Parathyroid adenoma (tissue), 2 donors: ENCODE data around the gene ATRN.

Experiments used
- H2AFZ ChIP-seq: fragments of 300-600 bp; sonication (generic); one replicate; pipeline ENCODE4 v1.7.0; 2017; ENCODE audit warnings: antibody characterized with exemption, mild to moderate bottlenecking
- H3K27ac ChIP-seq: fragments of 300-600 bp; sonication (generic); one replicate; pipeline ENCODE4 v1.7.0; 2017
- H3K27me3 ChIP-seq: fragments of 300-600 bp; sonication (generic); one replicate; pipeline ENCODE4 v1.7.0; 2017; ENCODE audit warnings: low read length; ENCODE audit not compliant: control insufficient read depth, insufficient read depth
- H3K36me3 ChIP-seq: fragments of 300-600 bp; sonication (generic); one replicate; pipeline ENCODE4 v1.7.0; 2017; ENCODE audit warnings: low read length; ENCODE audit not compliant: control insufficient read depth, insufficient read depth
- H3K4me1 ChIP-seq: fragments of 300-600 bp; sonication (generic); one replicate; pipeline ENCODE4 v1.7.0; 2017; ENCODE audit warnings: control low read depth
- H3K4me2 ChIP-seq: fragments of 300-600 bp; sonication (generic); one replicate; pipeline ENCODE4 v1.7.0; 2017; ENCODE audit warnings: low read length
- H3K4me3 ChIP-seq: fragments of 300-600 bp; sonication (generic); one replicate; pipeline ENCODE4 v1.7.0; 2017; ENCODE audit warnings: low read depth, low read length
- H3K79me2 ChIP-seq: fragments of 300-600 bp; sonication (generic); one replicate; pipeline ENCODE4 v1.7.0; 2017; ENCODE audit warnings: control low read depth
- H3K9ac ChIP-seq: fragments of 300-600 bp; sonication (generic); one replicate; pipeline ENCODE4 v1.7.0; 2017; ENCODE audit warnings: mild to moderate bottlenecking
- H3K9me3 ChIP-seq: fragments of 300-600 bp; sonication (generic); one replicate; pipeline ENCODE4 v1.7.0; 2017; ENCODE audit warnings: low read length; ENCODE audit not compliant: control insufficient read depth
- CTCF ChIP-seq: fragments of 300-600 bp; sonication (generic); IDR thresholded peaks from one replicate; pipeline ENCODE4 v1.7.0; 2017; ENCODE audit warnings: antibody characterized with exemption, mild to moderate bottlenecking
- donor health status: primary hyperparathyroidism.

Gene ATRN

GRCh38 chr20:3632311-3633004 is 161.6 kb downstream of the ATRN start:
- H3K4me1 ChIP-seq: peaks cover 8% of the 10 kb centered on the region
- no peak for TF ChIP-seq CTCF
- H3K4me3 ChIP-seq: no peak overlapping the region
- no peaks in the 10 kb centered on the region for H3K79me2 ChIP-seq
- no peak overlapping the region for H3K27ac ChIP-seq
- H3K27me3 ChIP-seq: no peaks in the 10 kb centered on the region
- no peak overlapping the region for H3K4me2 ChIP-seq
- H3K36me3 ChIP-seq: no peaks in the 10 kb centered on the region
- H3K9me3 ChIP-seq: no peaks in the 10 kb centered on the region
- H2AFZ ChIP-seq: no peak overlapping the region
- H3K9ac ChIP-seq: no peak overlapping the region

- Histone ChIP-seq H3K9ac (no peak overlapping the region), H2AFZ (no peak overlapping the region), H3K9me3 (no peaks in the 10 kb centered on the region), H3K27me3 (no peaks in the 10 kb centered on the region), H3K27ac (no peak overlapping the region), H3K4me3 (no peak overlapping the region), H3K79me2 (no peaks in the 10 kb centered on the region), H3K4me1 (peaks cover 8% of the 10 kb centered on the region), H3K4me2 (no peak overlapping the region), H3K36me3 (no peaks in the 10 kb centered on the region)
- TF ChIP-seq CTCF: no peak
Observed at GRCh38 chr20:3633913-3634478, 163.2 kb downstream of the ATRN start.

GRCh38 chr20:3635346-3635745 is 164.5 kb downstream of the ATRN start:
- no peaks in the 10 kb centered on the region for H3K36me3 ChIP-seq
- H3K4me1 ChIP-seq: peaks cover 8% of the 10 kb centered on the region
- H3K79me2 ChIP-seq: no peaks in the 10 kb centered on the region
- H3K27me3 ChIP-seq: no peaks in the 10 kb centered on the region
- H3K9ac ChIP-seq: no peak overlapping the region
- H3K4me2 ChIP-seq: no peak overlapping the region
- no peak overlapping the region for H2AFZ ChIP-seq
- no peaks in the 10 kb centered on the region for H3K9me3 ChIP-seq
- no peak overlapping the region for H3K27ac ChIP-seq
- TF ChIP-seq CTCF: no peak
- H3K4me3 ChIP-seq: no peak overlapping the region

- H3K27ac ChIP-seq: no peak overlapping the region
- H2AFZ ChIP-seq: no peak overlapping the region
- H3K36me3 ChIP-seq: no peaks in the 10 kb centered on the region
- no peaks in the 10 kb centered on the region for H3K27me3 ChIP-seq
- H3K4me2 ChIP-seq: no peak overlapping the region
- TF ChIP-seq CTCF: no peak
- no peak overlapping the region for H3K4me3 ChIP-seq
- H3K79me2 ChIP-seq: no peaks in the 10 kb centered on the region
- no peaks in the 10 kb centered on the region for H3K9me3 ChIP-seq
- no peak overlapping the region for H3K9ac ChIP-seq
- H3K4me1 ChIP-seq: no peaks in the 10 kb centered on the region
Observed at GRCh38 chr20:3640259-3640658, 169.4 kb downstream of the ATRN start.
